VCaP (cell line): ENCODE measurements around the gene EPM2AIP1.

Source experiments
- H3K27ac ChIP-seq: fragments of 450-650 bp; 2 replicates; pipeline ENCODE4 v1.5.1; 2017
- CTCF ChIP-seq: fragments of 450-650 bp; conservative IDR thresholded peaks from 2 replicates; pipeline ENCODE4 v1.5.1; 2017; ENCODE audit warnings: mild to moderate bottlenecking, moderate library complexity

EPM2AIP1 gene

GRCh38 chr3:36944641-36945270 lies 48.2 kb downstream of the EPM2AIP1 start, which contains the start of gene TRANK1:
TRANK1 (minus strand) TSS chr3:36945054; CDS start chr3:36944809, 245 bp downstream.
- no peak for TF ChIP-seq CTCF
- peak within 1 kb of the TSS; percentile 76 for H3K27ac ChIP-seq

GRCh38 chr3:36944012-36944640 lies 48.8 kb downstream of the EPM2AIP1 start:
- H3K27ac ChIP-seq = peak overlapping the region; percentile 76
- TF ChIP-seq CTCF = peak; percentile 19; the same call in 1 of the 2 replicates

- H3K27ac ChIP-seq = peak overlapping the region; percentile 76
- TF ChIP-seq CTCF = no peak
Observed at GRCh38 chr3:36943601-36944000, 49.3 kb downstream of the EPM2AIP1 start.

- no peak overlapping the region for H3K27ac ChIP-seq
- no peak for TF ChIP-seq CTCF
Observed at GRCh38 chr3:36942638-36943248, 50.2 kb downstream of the EPM2AIP1 start.

- no peak overlapping the region for H3K27ac ChIP-seq
- TF ChIP-seq CTCF = no peak
Observed at GRCh38 chr3:36941658-36942057, 51.3 kb downstream of the EPM2AIP1 start.

GRCh38 chr3:36941162-36941561 lies 51.8 kb downstream of the EPM2AIP1 start:
- no peak overlapping the region for H3K27ac ChIP-seq

More at GRCh38 chr3:36941162-36941561, 51.8 kb downstream of the EPM2AIP1 start:
- no peak for TF ChIP-seq CTCF
